Lung (tissue), 12 donors: Measurements from ENCODE around the gene SLC25A21. TPM values are rescaled to one million over a fixed set of nuclear protein-coding genes. Genes with fewer than 3 reads are reported as not detected.

Experiments used
- ATAC-seq: fragments of 200-7000 bp; cut with Tn5 transposase; one replicate; pipeline ENCODE4 v1.9.1; 2020; ENCODE audit warnings: moderate number of reproducible peaks; ENCODE audit not compliant: insufficient read depth, low FRiP score
- DNase-seq, 3 donors: peaks; one replicate each; pipeline ENCODE4 v3.0.0-alpha.2; 2013 to 2017
- H3K27ac ChIP-seq, 2 donors: one replicate each; pipeline ENCODE4 v1.5.1; 2013; ENCODE audit warnings: mild to moderate bottlenecking in 2 of 2, moderate library complexity in 2 of 2, control low read depth in 1 of 2, inconsistent platforms in 1 of 2, low read depth in 1 of 2, low read length in 1 of 2
- H3K27me3 ChIP-seq, 3 donors: one replicate each; pipeline ENCODE4 v1.5.1; 2013; ENCODE audit warnings: low read length in 2 of 3; ENCODE audit not compliant: control insufficient read depth in 3 of 3, insufficient read depth in 3 of 3
- H3K36me3 ChIP-seq, 4 donors: one replicate each; pipeline ENCODE4 v1.5.1; 2013; ENCODE audit warnings: low read length in 4 of 4, mild to moderate bottlenecking in 1 of 4, moderate library complexity in 1 of 4; ENCODE audit not compliant: control insufficient read depth in 4 of 4, insufficient read depth in 4 of 4
- H3K4me1 ChIP-seq, 5 donors: one replicate each; pipeline ENCODE4 v1.5.1; 2013; ENCODE audit warnings: low read length in 5 of 5, mild to moderate bottlenecking in 2 of 5, moderate library complexity in 1 of 5; ENCODE audit not compliant: control insufficient read depth in 5 of 5, insufficient read depth in 5 of 5
- H3K4me3 ChIP-seq: one replicate; pipeline ENCODE4 v1.5.1; 2013; ENCODE audit warnings: mild to moderate bottlenecking, control low read depth, moderate library complexity
- H3K9ac ChIP-seq, 2 donors: one replicate each; pipeline ENCODE4 v1.5.1; 2013; ENCODE audit warnings: low read length in 2 of 2, control low read depth in 1 of 2; ENCODE audit not compliant: insufficient read depth in 1 of 2
- H3K9me3 ChIP-seq, 4 donors: one replicate each; pipeline ENCODE4 v1.5.1; 2013; ENCODE audit warnings: low read length in 3 of 4, mild to moderate bottlenecking in 1 of 4, moderate library complexity in 1 of 4; ENCODE audit not compliant: control insufficient read depth in 4 of 4, insufficient read depth in 3 of 4
- WGBS, 2 donors: extraction: QIAGEN DNeasy Blood & Tissue Kit; methylation state at CpG; one replicate each; pipeline ENCODE4 v1.1.7; 2013; 5-methylcytosine and 5-hydroxymethylcytosine counted together
- polyA plus RNA-seq, 2 donors: library from polyadenylated mRNA; stranded (reverse); fragments of 200-250 nt; gene quantifications; one replicate each; pipeline ENCODE4 v1.2.1, GENCODE V29; 2013
- total RNA-seq, 2 donors: library from RNA; depleted of rRNA in 1 of 2; stranded (reverse); fragments of >200 nt in 1 of 2; gene quantifications; one replicate each; pipeline ENCODE4 v1.2.1, GENCODE V29; 2014 to 2021
- TF ChIP-seq, protein P1 (sequence below): IDR thresholded peaks from 2 replicates; pipeline ENCODE4 v1.5.1; 2012; ENCODE audit warnings: mild to moderate bottlenecking; ENCODE audit errors: control extremely low read depth, extremely low read depth
- donor health status: control.
- donor health status: control.
- donor health status: Bipolar disorder and iron deficiency.
- donor health status: healthy.
- donor health status: DM: yes; HTN: yes; CAD: no.

SLC25A21 gene
- total and polyA plus RNA-seq, 4 donors = 0.23 to 2.6 (median 0.42) TPM

DNA sequence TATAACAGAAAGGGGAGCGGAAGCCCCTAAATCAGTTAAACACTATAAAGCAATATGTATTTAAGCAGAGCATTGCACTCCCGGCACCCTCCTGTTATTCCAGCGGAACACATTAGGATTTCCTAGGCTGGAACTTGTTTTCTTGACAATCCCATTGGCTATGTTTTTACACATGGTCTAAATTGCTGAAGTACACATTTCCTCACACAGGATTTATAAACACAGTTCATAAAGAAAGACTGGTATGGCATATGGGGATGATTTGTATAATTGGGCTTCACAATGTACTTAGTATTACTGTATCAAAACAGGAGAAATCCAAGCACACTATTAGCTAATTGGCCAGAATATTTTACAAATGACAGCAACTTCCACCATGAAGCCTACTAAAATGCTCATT is 487.5 kb downstream of the SLC25A21 start:
- Histone ChIP-seq H3K36me3 (no peaks in the 10 kb centered on the region), H3K27ac (no peak overlapping the region), H3K4me1 (no peaks in the 10 kb centered on the region), H3K9ac (no peak overlapping the region), H3K4me3 (no peak overlapping the region), H3K27me3 (no peaks in the 10 kb centered on the region), H3K9me3 (no peaks in the 10 kb centered on the region)
- ATAC-seq = no peak
- DNase-seq = no peak
- 94 to 96% methylated on average over 3 of the region's 3 CpGs for WGBS, 2 donors
- TF ChIP-seq, protein P1, sequence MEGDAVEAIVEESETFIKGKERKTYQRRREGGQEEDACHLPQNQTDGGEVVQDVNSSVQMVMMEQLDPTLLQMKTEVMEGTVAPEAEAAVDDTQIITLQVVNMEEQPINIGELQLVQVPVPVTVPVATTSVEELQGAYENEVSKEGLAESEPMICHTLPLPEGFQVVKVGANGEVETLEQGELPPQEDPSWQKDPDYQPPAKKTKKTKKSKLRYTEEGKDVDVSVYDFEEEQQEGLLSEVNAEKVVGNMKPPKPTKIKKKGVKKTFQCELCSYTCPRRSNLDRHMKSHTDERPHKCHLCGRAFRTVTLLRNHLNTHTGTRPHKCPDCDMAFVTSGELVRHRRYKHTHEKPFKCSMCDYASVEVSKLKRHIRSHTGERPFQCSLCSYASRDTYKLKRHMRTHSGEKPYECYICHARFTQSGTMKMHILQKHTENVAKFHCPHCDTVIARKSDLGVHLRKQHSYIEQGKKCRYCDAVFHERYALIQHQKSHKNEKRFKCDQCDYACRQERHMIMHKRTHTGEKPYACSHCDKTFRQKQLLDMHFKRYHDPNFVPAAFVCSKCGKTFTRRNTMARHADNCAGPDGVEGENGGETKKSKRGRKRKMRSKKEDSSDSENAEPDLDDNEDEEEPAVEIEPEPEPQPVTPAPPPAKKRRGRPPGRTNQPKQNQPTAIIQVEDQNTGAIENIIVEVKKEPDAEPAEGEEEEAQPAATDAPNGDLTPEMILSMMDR = no peak

DNA sequence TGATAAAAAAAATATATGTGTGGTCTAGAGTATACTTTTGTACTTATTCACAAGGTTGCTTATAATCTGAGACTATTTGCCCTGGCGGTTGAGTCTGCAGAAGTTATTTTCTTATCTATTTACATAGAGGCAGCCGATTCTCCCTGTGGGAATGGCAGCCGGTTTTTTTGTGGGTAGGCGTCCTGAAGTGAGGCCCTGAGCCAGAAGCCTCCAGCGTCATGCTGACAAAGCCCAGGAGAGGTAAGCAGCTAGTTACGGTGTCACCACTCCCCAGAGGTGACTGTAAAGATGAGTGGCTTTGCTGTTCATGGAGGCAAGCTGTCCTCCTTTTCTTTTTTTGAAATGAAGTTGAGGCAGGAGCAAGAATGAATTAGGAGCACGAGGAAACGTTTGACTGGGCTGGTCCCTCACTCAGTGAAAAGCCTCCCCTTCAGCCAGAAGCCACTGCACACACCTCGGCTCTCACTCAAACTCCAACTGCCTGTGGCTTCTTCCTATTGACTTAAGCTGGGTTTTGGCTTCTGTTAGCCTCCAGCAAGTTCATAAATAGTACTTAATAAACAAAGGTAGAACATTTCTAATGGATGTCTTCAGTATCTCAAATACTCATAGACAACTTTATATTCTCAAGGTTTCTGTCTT is 489.2 kb downstream of the SLC25A21 start:
- Histone ChIP-seq H3K27me3 (peaks cover 0 to 4% (median 0%) of the 10 kb centered on the region in 3 donors), H3K27ac (no peak overlapping the region), H3K4me1 (no peaks in the 10 kb centered on the region), H3K4me3 (no peak overlapping the region), H3K9me3 (no peaks in the 10 kb centered on the region), H3K9ac (no peak overlapping the region), H3K36me3 (no peaks in the 10 kb centered on the region)
- 67 to 77% methylated on average over 9 of the region's 9 CpGs for WGBS, 2 donors
- DNase-seq (no peak), ATAC-seq (no peak)
- TF ChIP-seq, protein P1 = no peak

DNA sequence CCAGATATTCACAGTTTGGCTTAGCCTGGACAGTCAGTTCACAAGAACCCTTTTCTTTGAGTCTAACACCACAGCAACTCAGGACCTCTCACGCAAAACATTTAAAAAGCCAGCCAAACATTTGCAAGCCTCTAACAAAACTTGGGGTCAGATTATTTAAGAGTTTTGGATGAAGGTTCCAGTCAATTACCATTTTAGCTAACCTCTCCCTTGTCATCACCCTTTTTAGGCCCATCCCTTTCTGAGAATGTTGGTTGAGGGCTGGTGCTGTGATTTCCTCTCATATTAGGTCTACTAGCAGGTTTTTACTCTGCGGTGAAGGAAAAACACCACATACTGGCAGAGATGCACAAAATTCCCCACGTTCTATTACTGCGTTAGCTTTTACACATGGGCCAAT is 490.1 kb downstream of the SLC25A21 start:
- no peak overlapping the region for H3K9ac ChIP-seq
- no peaks in the 10 kb centered on the region for H3K36me3 ChIP-seq
- TF ChIP-seq, protein P1 = no peak
- peaks cover 0 to 8% (median 7%) of the 10 kb centered on the region in 3 donors for H3K27me3 ChIP-seq
- H3K4me1 ChIP-seq = no peaks in the 10 kb centered on the region
- WGBS, 2 donors = 94 to 96% methylated on average over 4 of the region's 4 CpGs
- ATAC-seq = no peak
- no peak overlapping the region for H3K4me3 ChIP-seq
- H3K9me3 ChIP-seq = no peaks in the 10 kb centered on the region
- DNase-seq = no peak
- no peak overlapping the region for H3K27ac ChIP-seq

DNA sequence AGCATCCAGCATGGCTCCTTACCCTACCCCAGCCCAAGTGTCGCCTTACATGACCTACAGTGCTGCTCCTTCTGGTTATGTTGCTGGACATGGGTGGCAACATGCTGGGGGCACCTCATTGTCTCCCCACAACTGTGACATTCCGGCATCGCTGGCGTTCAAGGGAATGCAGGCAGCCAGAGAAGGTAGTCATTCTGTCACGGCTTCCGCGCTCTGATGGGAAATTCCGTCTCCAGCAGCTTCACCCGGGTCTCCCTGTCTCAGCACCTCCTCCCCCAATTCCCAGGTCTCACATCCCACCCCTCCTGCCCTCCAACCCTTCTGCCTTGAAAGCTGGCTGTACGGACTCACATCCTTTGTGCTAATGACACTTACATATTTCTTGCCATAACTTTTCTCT is 496.2 kb downstream of the SLC25A21 start:
- peaks cover 0 to 57% (median 48%) of the 10 kb centered on the region in 3 donors for H3K27me3 ChIP-seq
- no peaks in the 10 kb centered on the region for H3K9me3 ChIP-seq
- no peak overlapping the region for H3K27ac ChIP-seq
- H3K36me3 ChIP-seq = no peaks in the 10 kb centered on the region
- H3K4me1 ChIP-seq = no peaks in the 10 kb centered on the region
- ATAC-seq (no peak), DNase-seq (no peak)
- 20 to 32% methylated on average over 10 of the region's 10 CpGs for WGBS, 2 donors
- H3K9ac ChIP-seq = no peak overlapping the region
- no peak overlapping the region for H3K4me3 ChIP-seq
- TF ChIP-seq, protein P1 = no peak
